Chondrocyte (in vitro differentiated cells): Measurements from ENCODE around the gene WDR33. TPM values are rescaled to one million over a fixed set of nuclear protein-coding genes. Genes with fewer than 3 reads are reported as not detected.
"Not testable (repeated sequence)": the region's sequence is repeated elsewhere in the genome, so short reads cannot be mapped to it uniquely, and the experiment has no call there.

Source experiments
- DNase-seq: peaks from one replicate; pipeline ENCODE4 v3.0.0; 2021; ENCODE audit warnings: mixed read lengths, low spot score
- H3K27ac Mint-ChIP-seq: one replicate; pipeline ENCODE4 v1.8.0; 2021; ENCODE audit warnings: mild to moderate bottlenecking, moderate library complexity, mixed read lengths; ENCODE audit not compliant: unreplicated experiment
- H3K27me3 Mint-ChIP-seq: 2 replicates; pipeline ENCODE4 v1.8.0; 2021; ENCODE audit warnings: low read depth, mixed read lengths
- H3K36me3 Mint-ChIP-seq: 2 replicates; pipeline ENCODE4 v1.8.0; 2021; ENCODE audit warnings: low read depth, mixed read lengths
- H3K4me1 Mint-ChIP-seq: 2 replicates; pipeline ENCODE4 v1.8.0; 2021; ENCODE audit warnings: low read depth, mild to moderate bottlenecking, mixed read lengths
- H3K4me3 Mint-ChIP-seq: one replicate; pipeline ENCODE4 v1.8.0; 2021; ENCODE audit warnings: mild to moderate bottlenecking, moderate library complexity, mixed read lengths; ENCODE audit not compliant: unreplicated experiment
- H3K9me3 Mint-ChIP-seq: 2 replicates; pipeline ENCODE4 v1.8.0; 2021; ENCODE audit warnings: low read depth, mixed read lengths
- CTCF ChIP-seq: fragments of 200-600 bp; sonication (generic); IDR thresholded peaks from 2 replicates; pipeline ENCODE4 v1.5.0; 2021; ENCODE audit warnings: antibody characterized with exemption, mild to moderate bottlenecking, moderate library complexity
- total RNA-seq: library from RNA; stranded (reverse); gene quantifications from 3 replicates; pipeline ENCODE4 v1.2.1, GENCODE V29; 2021

The WDR33 gene
- total RNA-seq, 1 donor from 2014 or later: 37.2 TPM

- Mint-ChIP-seq H3K27ac (no peak overlapping the region), H3K27me3 (no peaks in the 10 kb centered on the region), H3K4me1 (no peaks in the 10 kb centered on the region), H3K4me3 (no peak overlapping the region), H3K36me3 (peaks cover 5% of the 10 kb centered on the region), H3K9me3 (peaks cover 5% of the 10 kb centered on the region)
- no peak for DNase-seq
- no peak for TF ChIP-seq CTCF
Observed at GRCh38 chr2:127840893-127841292, 29.9 kb upstream of the WDR33 start.

DNA sequence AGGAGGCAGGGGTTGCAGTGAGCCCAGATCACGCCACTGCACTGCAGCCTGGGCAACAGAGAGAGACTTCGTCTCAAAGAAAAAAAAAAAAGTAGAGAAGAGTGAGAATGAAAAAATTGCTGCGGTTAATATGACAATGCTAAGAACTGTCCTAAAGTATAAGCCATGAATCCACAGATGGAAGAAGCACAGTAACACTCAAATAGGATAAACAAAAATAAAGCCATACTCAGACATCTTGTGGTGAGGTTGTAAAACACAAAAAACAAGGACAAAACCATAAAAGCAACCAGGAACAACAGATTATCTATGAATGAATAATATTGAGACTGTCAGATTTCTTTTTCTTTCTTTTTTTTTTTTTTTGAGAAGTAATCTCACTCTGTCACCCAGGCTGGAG, 24.0 kb upstream of the WDR33 start:
- no peaks in the 10 kb centered on the region for H3K27me3 Mint-ChIP-seq
- TF ChIP-seq CTCF: no peak
- no peak overlapping the region for H3K27ac Mint-ChIP-seq

DNA sequence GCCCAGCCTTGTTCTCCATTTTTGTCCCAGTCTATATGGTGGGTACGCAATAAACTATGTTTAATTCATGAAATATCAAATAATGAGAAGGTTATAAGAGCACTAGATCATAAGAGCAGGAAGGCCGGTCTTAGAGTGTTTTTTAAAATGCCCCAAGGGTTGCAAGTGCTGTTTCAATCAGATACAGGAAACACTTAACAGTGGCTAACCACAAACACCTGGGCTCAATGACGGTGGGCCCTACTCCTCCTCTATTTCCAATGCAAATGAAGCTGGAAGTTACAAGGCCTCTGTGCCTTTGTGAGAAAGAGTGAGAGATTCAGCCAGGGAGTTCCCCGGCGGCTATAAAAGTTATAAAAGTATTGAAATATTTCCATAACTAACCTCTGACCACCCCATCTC, 18.9 kb upstream of the WDR33 start:
- H3K4me3 Mint-ChIP-seq: no peak overlapping the region
- H3K27ac Mint-ChIP-seq: no peak overlapping the region
- no peak for TF ChIP-seq CTCF
- H3K27me3 Mint-ChIP-seq: peaks cover 2% of the 10 kb centered on the region
- DNase-seq: no peak
- no peaks in the 10 kb centered on the region for H3K4me1 Mint-ChIP-seq
- no peaks in the 10 kb centered on the region for H3K9me3 Mint-ChIP-seq
- no peaks in the 10 kb centered on the region for H3K36me3 Mint-ChIP-seq

More for the DNA sequence above, 24.0 kb upstream of the WDR33 start:
- no peak for DNase-seq
- Mint-ChIP-seq H3K9me3 (no peaks in the 10 kb centered on the region), H3K36me3 (no peaks in the 10 kb centered on the region), H3K4me3 (no peak overlapping the region), H3K4me1 (no peaks in the 10 kb centered on the region)

DNA sequence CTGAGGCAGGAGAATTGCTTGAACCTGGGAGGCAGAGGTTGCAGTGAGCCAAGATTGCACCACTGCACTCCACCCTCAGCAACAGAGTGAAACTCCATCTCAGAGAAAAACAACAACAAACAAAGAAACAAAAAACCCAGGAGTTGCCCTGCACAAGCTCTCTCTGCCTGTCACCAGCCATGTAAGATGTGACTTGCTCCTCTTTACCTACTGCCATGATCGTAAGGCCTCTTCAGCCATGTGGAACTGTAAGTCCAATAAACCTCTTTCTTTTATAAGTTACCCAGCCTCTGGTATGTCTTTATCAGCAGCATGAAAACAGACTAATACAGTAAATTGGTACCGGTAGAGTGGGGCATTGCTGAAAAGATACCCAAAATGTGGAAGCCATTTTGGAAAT, 15.7 kb upstream of the WDR33 start:
- H3K4me3 Mint-ChIP-seq, DNase-seq, H3K9me3 Mint-ChIP-seq, H3K4me1 Mint-ChIP-seq, H3K36me3 Mint-ChIP-seq, H3K27me3 Mint-ChIP-seq, H3K27ac Mint-ChIP-seq: not testable (repeated sequence)

GRCh38 chr2:127826047-127826446, 15.1 kb upstream of the WDR33 start:
- Mint-ChIP-seq H3K4me3 (no peak overlapping the region), H3K36me3 (no peaks in the 10 kb centered on the region), H3K4me1 (no peaks in the 10 kb centered on the region), H3K9me3 (peaks cover 13% of the 10 kb centered on the region), H3K27me3 (peaks cover 2% of the 10 kb centered on the region), H3K27ac (no peak overlapping the region)
- TF ChIP-seq CTCF: no peak
- DNase-seq: no peak

- H3K27me3 Mint-ChIP-seq: peaks cover 18% of the 10 kb centered on the region
- H3K4me3 Mint-ChIP-seq: no peak overlapping the region
- peaks cover 38% of the 10 kb centered on the region for H3K9me3 Mint-ChIP-seq
- no peaks in the 10 kb centered on the region for H3K4me1 Mint-ChIP-seq
- H3K36me3 Mint-ChIP-seq: peaks cover 2% of the 10 kb centered on the region
- TF ChIP-seq CTCF: no peak
- DNase-seq: no peak
- no peak overlapping the region for H3K27ac Mint-ChIP-seq
Observed at GRCh38 chr2:127820080-127820668, 9.2 kb upstream of the WDR33 start.
